ENCODE results near the gene BBS9.

DNA sequence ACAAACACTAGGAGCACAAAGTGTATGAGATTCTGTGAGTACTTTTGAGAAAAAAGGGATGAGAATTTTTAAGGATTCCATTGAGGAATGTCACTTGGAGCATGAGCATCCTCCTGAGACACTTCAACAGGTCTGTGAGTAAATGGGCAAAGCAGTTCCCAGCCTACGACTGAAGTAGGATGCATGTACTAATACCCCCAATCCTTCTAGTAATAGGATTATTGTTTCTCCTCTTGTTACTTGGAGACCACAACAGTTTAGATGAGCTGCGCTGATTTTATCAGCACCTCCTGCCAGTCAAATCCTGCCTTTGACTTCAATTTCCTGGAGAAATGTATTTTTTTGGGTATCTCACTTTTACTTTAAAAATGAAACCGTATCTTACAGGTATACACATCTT lies 820 bp downstream of the BBS9 start:
- TF ChIP-seq EZH2phosphoT487 (IDR thresholded peaks at IDR 0.05; ENCODE audit: low read length) = no peak
- no peak for TF ChIP-seq EZH2 (optimal IDR thresholded peaks at IDR 0.05; ENCODE audit: low read depth, low read length)
- no peak for TF ChIP-seq CTCF (IDR thresholded peaks at IDR 0.05; ENCODE audit: low read length)
